Stimulated activated naive B cell treated with anti-CD40 and anti-IgM and Interleukin-4, amounts not matched to agents 10 μg/mL and 1 μg/mL and 100 μg/mL, for 72 hours (primary cell): ENCODE measurements around the gene SSPN.

Experiments
- ATAC-seq, 2 donors: fragments of 150-1000 bp; cut with Tn5 transposase; replicated peaks; 2 replicates each; pipeline ENCODE4 v1.10.0; 2021; ENCODE audit warnings: moderate library complexity in 1 of 2
- DNase-seq: peaks from one replicate; pipeline ENCODE4 v3.0.0; 2021
- H3K27ac Mint-ChIP-seq: one replicate; pipeline ENCODE4 v1.8.0; 2022; ENCODE audit warnings: mild to moderate bottlenecking, mixed read lengths
- H3K27me3 Mint-ChIP-seq, 2 donors: one replicate each; pipeline ENCODE4 v1.8.0; 2022; ENCODE audit warnings: mixed read lengths in 2 of 2
- H3K36me3 Mint-ChIP-seq, 2 donors: one replicate each; pipeline ENCODE4 v1.8.0; 2022; ENCODE audit warnings: mixed read lengths in 2 of 2, mild to moderate bottlenecking in 1 of 2
- H3K4me1 Mint-ChIP-seq, 2 donors: one replicate each; pipeline ENCODE4 v1.8.0; 2022; ENCODE audit warnings: mixed read lengths in 2 of 2, mild to moderate bottlenecking in 1 of 2
- H3K4me3 Mint-ChIP-seq, 2 donors: one replicate each; pipeline ENCODE4 v1.8.0; 2022; ENCODE audit warnings: mild to moderate bottlenecking in 2 of 2, mixed read lengths in 2 of 2, moderate library complexity in 1 of 2
- H3K9me3 Mint-ChIP-seq, 2 donors: one replicate each; pipeline ENCODE4 v1.8.0; 2022; ENCODE audit warnings: mixed read lengths in 2 of 2, mild to moderate bottlenecking in 1 of 2

Gene SSPN

GRCh38 chr12:26195250-26195640, at the start of gene SSPN:
Gene SSPN, plus strand, starts transcription at chr12:26195573. Its CDS starts 100 bp downstream, at chr12:26195673.
- Mint-ChIP-seq H3K4me3 (peak within 1 kb of the TSS; percentile 90 to 94), H3K27me3 (peaks cover 10 to 37% of the 10 kb centered on the region in 2 donors), H3K9me3 (no peaks in the 10 kb centered on the region), H3K4me1 (peaks cover 3 to 5% of the 10 kb centered on the region in 2 donors), H3K36me3 (no peaks in the 10 kb centered on the region), H3K27ac (peak within 1 kb of the TSS; percentile 89)
- ATAC-seq = peak; percentile 48 to 62
- no peak for DNase-seq

GRCh38 chr12:26148291-26148690, 47.1 kb upstream of the SSPN start:
- Mint-ChIP-seq H3K4me3 (no peak overlapping the region), H3K27ac (no peak overlapping the region), H3K27me3 (no peaks in the 10 kb centered on the region), H3K4me1 (peaks cover 1 to 10% of the 10 kb centered on the region in 2 donors), H3K9me3 (no peaks in the 10 kb centered on the region), H3K36me3 (no peaks in the 10 kb centered on the region)
- ATAC-seq (no peak), DNase-seq (no peak)

GRCh38 chr12:26149968-26150500, 45.3 kb upstream of the SSPN start:
- Mint-ChIP-seq H3K36me3 (peaks cover 0 to 2% of the 10 kb centered on the region in 2 donors), H3K9me3 (peaks cover 0 to under 1% of the 10 kb centered on the region in 2 donors), H3K4me1 (peaks cover 6 to 20% of the 10 kb centered on the region in 2 donors), H3K27me3 (no peaks in the 10 kb centered on the region), H3K27ac (no peak overlapping the region), H3K4me3 (no peak overlapping the region)
- ATAC-seq (no peak), DNase-seq (no peak)

GRCh38 chr12:26150736-26151450, 44.5 kb upstream of the SSPN start:
- DNase-seq (no peak), ATAC-seq (no peak)
- peaks cover 0 to 4% of the 10 kb centered on the region in 2 donors for H3K9me3 Mint-ChIP-seq
- peaks cover 12 to 28% of the 10 kb centered on the region in 2 donors for H3K4me1 Mint-ChIP-seq
- no peaks in the 10 kb centered on the region for H3K27me3 Mint-ChIP-seq
- H3K4me3 Mint-ChIP-seq = no peak overlapping the region
- H3K27ac Mint-ChIP-seq = no peak overlapping the region
- H3K36me3 Mint-ChIP-seq = peaks cover 0 to 2% of the 10 kb centered on the region in 2 donors

GRCh38 chr12:26152507-26153102, 42.8 kb upstream of the SSPN start:
- peaks cover 21 to 41% of the 10 kb centered on the region in 2 donors for H3K4me1 Mint-ChIP-seq
- ATAC-seq (no peak), DNase-seq (no peak)
- H3K27me3 Mint-ChIP-seq = no peaks in the 10 kb centered on the region
- H3K36me3 Mint-ChIP-seq = peaks cover 0 to 2% of the 10 kb centered on the region in 2 donors
- no peak overlapping the region for H3K27ac Mint-ChIP-seq
- no peak overlapping the region for H3K4me3 Mint-ChIP-seq
- H3K9me3 Mint-ChIP-seq = peaks cover 0 to 4% of the 10 kb centered on the region in 2 donors

- Mint-ChIP-seq H3K27ac (no peak overlapping the region), H3K36me3 (peaks cover 3 to 5% of the 10 kb centered on the region in 2 donors), H3K4me3 (no peak overlapping the region), H3K4me1 (peaks cover 27 to 51% of the 10 kb centered on the region in 2 donors), H3K27me3 (no peaks in the 10 kb centered on the region), H3K9me3 (peaks cover 3 to 7% of the 10 kb centered on the region in 2 donors)
- no peak for ATAC-seq
- no peak for DNase-seq
Observed at GRCh38 chr12:26153421-26154154, 41.8 kb upstream of the SSPN start.

- Mint-ChIP-seq H3K27ac (peak overlapping the region; percentile 90), H3K36me3 (peaks cover 3 to 5% of the 10 kb centered on the region in 2 donors), H3K4me1 (peaks cover 39 to 55% of the 10 kb centered on the region in 2 donors), H3K27me3 (no peaks in the 10 kb centered on the region), H3K4me3 (peak overlapping the region; percentile 64 to 65), H3K9me3 (peaks cover 3 to 7% of the 10 kb centered on the region in 2 donors)
- peak; percentile 60 for DNase-seq
- ATAC-seq = peak; percentile 92 to 94
Observed at GRCh38 chr12:26156201-26156871, 39.0 kb upstream of the SSPN start.

- H3K27ac Mint-ChIP-seq = peak overlapping the region; percentile 90
- peaks cover 3 to 7% of the 10 kb centered on the region in 2 donors for H3K9me3 Mint-ChIP-seq
- H3K27me3 Mint-ChIP-seq = no peaks in the 10 kb centered on the region
- no peak for ATAC-seq
- peak overlapping the region in 1 of 2 donors; percentile 64 for H3K4me3 Mint-ChIP-seq
- peaks cover 39 to 55% of the 10 kb centered on the region in 2 donors for H3K4me1 Mint-ChIP-seq
- DNase-seq = no peak
- H3K36me3 Mint-ChIP-seq = peaks cover 3 to 5% of the 10 kb centered on the region in 2 donors
Observed at GRCh38 chr12:26157001-26157400, 38.4 kb upstream of the SSPN start.

- H3K27me3 Mint-ChIP-seq = no peaks in the 10 kb centered on the region
- peak overlapping the region; percentile 84 for H3K27ac Mint-ChIP-seq
- DNase-seq (peak; percentile 18), ATAC-seq (peak; percentile 27 to 45)
- H3K4me1 Mint-ChIP-seq = peaks cover 42 to 55% of the 10 kb centered on the region in 2 donors
- peaks cover 3 to 7% of the 10 kb centered on the region in 2 donors for H3K9me3 Mint-ChIP-seq
- H3K36me3 Mint-ChIP-seq = peaks cover 3 to 5% of the 10 kb centered on the region in 2 donors
- H3K4me3 Mint-ChIP-seq = peak overlapping the region; percentile 27 to 31
Observed at GRCh38 chr12:26158078-26158764, 37.2 kb upstream of the SSPN start.

- Mint-ChIP-seq H3K27me3 (no peaks in the 10 kb centered on the region), H3K9me3 (peaks cover 3% of the 10 kb centered on the region in 2 donors), H3K4me3 (no peak overlapping the region), H3K36me3 (peaks cover 3% of the 10 kb centered on the region in 2 donors), H3K27ac (no peak overlapping the region), H3K4me1 (peaks cover 22 to 25% of the 10 kb centered on the region in 2 donors)
- DNase-seq = no peak
- ATAC-seq = no peak
Observed at GRCh38 chr12:26162174-26162573, 33.2 kb upstream of the SSPN start.

- H3K4me3 Mint-ChIP-seq = no peak overlapping the region
- H3K27ac Mint-ChIP-seq = no peak overlapping the region
- peaks cover 21 to 22% of the 10 kb centered on the region in 2 donors for H3K4me1 Mint-ChIP-seq
- H3K27me3 Mint-ChIP-seq = peaks cover 0 to 6% of the 10 kb centered on the region in 2 donors
- H3K9me3 Mint-ChIP-seq = peaks cover 3% of the 10 kb centered on the region in 2 donors
- peaks cover 3% of the 10 kb centered on the region in 2 donors for H3K36me3 Mint-ChIP-seq
- peak; percentile 73 to 76 for ATAC-seq
- no peak for DNase-seq
Observed at GRCh38 chr12:26162905-26163304, 32.5 kb upstream of the SSPN start.

GRCh38 chr12:26164118-26164517, 31.3 kb upstream of the SSPN start:
- Mint-ChIP-seq H3K36me3 (no peaks in the 10 kb centered on the region), H3K4me3 (no peak overlapping the region), H3K4me1 (peaks cover 9 to 11% of the 10 kb centered on the region in 2 donors), H3K9me3 (no peaks in the 10 kb centered on the region), H3K27me3 (peaks cover 0 to 15% of the 10 kb centered on the region in 2 donors), H3K27ac (no peak overlapping the region)
- ATAC-seq = no peak
- no peak for DNase-seq

GRCh38 chr12:26172013-26172412, 23.4 kb upstream of the SSPN start:
- DNase-seq (no peak), ATAC-seq (no peak)
- no peaks in the 10 kb centered on the region for H3K36me3 Mint-ChIP-seq
- peaks cover 4 to 15% of the 10 kb centered on the region in 2 donors for H3K27me3 Mint-ChIP-seq
- H3K27ac Mint-ChIP-seq = no peak overlapping the region
- H3K4me1 Mint-ChIP-seq = peaks cover 7 to 20% of the 10 kb centered on the region in 2 donors
- H3K9me3 Mint-ChIP-seq = peaks cover 0 to 1% of the 10 kb centered on the region in 2 donors
- no peak overlapping the region for H3K4me3 Mint-ChIP-seq
